Measurements from ENCODE around the gene TUBG2.

TUBG2 gene

GRCh38 chr17:42704837-42705494 is 45.9 kb downstream of the TUBG2 start:
- TF ChIP-seq CTCF (conservative IDR thresholded peaks at IDR 0.05; ENCODE audit: low read depth, low read length) = no peak
- H3K4me3 ChIP-seq (ENCODE audit: low read length) = no peak overlapping the region
- DNase-seq (ENCODE audit: low read depth) = no peak

- no peak for DNase-seq (ENCODE audit: low read depth)
- no peak overlapping the region for H3K4me3 ChIP-seq (ENCODE audit: low read length)
- no peak for TF ChIP-seq CTCF (conservative IDR thresholded peaks at IDR 0.05; ENCODE audit: low read depth, low read length)
Observed at GRCh38 chr17:42706732-42707131, 47.6 kb downstream of the TUBG2 start.

- no peak for TF ChIP-seq CTCF (conservative IDR thresholded peaks at IDR 0.05; ENCODE audit: low read depth, low read length)
- no peak for DNase-seq (ENCODE audit: low read depth)
- H3K4me3 ChIP-seq (ENCODE audit: low read length) = no peak overlapping the region
Observed at GRCh38 chr17:42708588-42708987, 49.5 kb downstream of the TUBG2 start.

GRCh38 chr17:42709561-42709960 is 50.5 kb downstream of the TUBG2 start:
- no peak for DNase-seq (ENCODE audit: low read depth)
- H3K4me3 ChIP-seq (ENCODE audit: low read length) = no peak overlapping the region

More at GRCh38 chr17:42709561-42709960, 50.5 kb downstream of the TUBG2 start:
- no peak for TF ChIP-seq CTCF (conservative IDR thresholded peaks at IDR 0.05; ENCODE audit: low read depth, low read length)

Measured in retinal pigment epithelial cell (primary cell).